ENCODE measurements around the gene WDFY2.
"Not testable (repeated sequence)": the region's sequence is repeated elsewhere in the genome, so short reads cannot be mapped to it uniquely, and the experiment has no call there.

WDFY2 gene

GRCh38 chr13:51564671-51565070 is 19.6 kb upstream of the WDFY2 start:
- no peak for DNase-seq

- not testable (repeated sequence) for DNase-seq
These were observed 15.3 kb upstream of the WDFY2 start for GRCh38 chr13:51569001-51569400.

- DNase-seq, result no peak
These were observed 7.5 kb upstream of the WDFY2 start for GRCh38 chr13:51576754-51577153.

- no peak for DNase-seq
These were observed 6.6 kb upstream of the WDFY2 start for GRCh38 chr13:51577690-51578089.

- DNase-seq, result no peak
These were observed 4.6 kb upstream of the WDFY2 start for GRCh38 chr13:51579676-51580075.

- no peak for DNase-seq
These were observed 3.0 kb upstream of the WDFY2 start for GRCh38 chr13:51581148-51581820.

GRCh38 chr13:51583469-51583874 is 790 bp upstream of the WDFY2 start:
- no peak for DNase-seq

- no peak for DNase-seq
These were observed 740 bp downstream of the WDFY2 start for GRCh38 chr13:51584731-51585672.

- no peak for DNase-seq
These were observed 1.4 kb downstream of the WDFY2 start for GRCh38 chr13:51585696-51586095.

- DNase-seq, result no peak
These were observed 3.1 kb downstream of the WDFY2 start for GRCh38 chr13:51587372-51587771.

GRCh38 chr13:51588406-51588949 is 4.2 kb downstream of the WDFY2 start:
- no peak for DNase-seq

- DNase-seq, result no peak
These were observed 5.5 kb downstream of the WDFY2 start for GRCh38 chr13:51589793-51590192.

GRCh38 chr13:51590231-51590970 is 6.1 kb downstream of the WDFY2 start:
- no peak for DNase-seq

GRCh38 chr13:51590971-51591627 is 6.8 kb downstream of the WDFY2 start:
- DNase-seq, result no peak

- DNase-seq, result not testable (repeated sequence)
These were observed 7.7 kb downstream of the WDFY2 start for GRCh38 chr13:51591938-51592337.

GRCh38 chr13:51594432-51594831 is 10.2 kb downstream of the WDFY2 start:
- no peak for DNase-seq

- no peak for DNase-seq
These were observed 11.2 kb downstream of the WDFY2 start for GRCh38 chr13:51595416-51595815.

GRCh38 chr13:51596541-51596940 is 12.3 kb downstream of the WDFY2 start:
- DNase-seq, result no peak

- DNase-seq, result no peak
These were observed 15.3 kb downstream of the WDFY2 start for GRCh38 chr13:51599444-51600176.

- no peak for DNase-seq
These were observed 16.4 kb downstream of the WDFY2 start for GRCh38 chr13:51600703-51601102.

GRCh38 chr13:51601601-51602565 is 17.6 kb downstream of the WDFY2 start:
- no peak for DNase-seq

Data from SHP77 treated with DMSO at 0.1 percent for 48 hours (cell line).